Activated CD4-positive, alpha-beta T cell treated with anti-CD3 and anti-CD28 coated beads for 48 hours (primary cell): ENCODE results near the gene OR4C13.
"Not testable (repeated sequence)": the region's sequence is repeated elsewhere in the genome, so short reads cannot be mapped to it uniquely, and the experiment has no call there.

Experiments
- DNase-seq: peaks from one replicate; pipeline ENCODE4 v3.0.0-alpha.2; 2020

The OR4C13 gene

GRCh38 chr11:49952091-49952490 lies at the start of gene OR4C13:
TSS of gene OR4C13 (plus strand) at chr11:49952391. CDS start at chr11:49952423, 32 bp downstream.
- no peak for DNase-seq

DNA sequence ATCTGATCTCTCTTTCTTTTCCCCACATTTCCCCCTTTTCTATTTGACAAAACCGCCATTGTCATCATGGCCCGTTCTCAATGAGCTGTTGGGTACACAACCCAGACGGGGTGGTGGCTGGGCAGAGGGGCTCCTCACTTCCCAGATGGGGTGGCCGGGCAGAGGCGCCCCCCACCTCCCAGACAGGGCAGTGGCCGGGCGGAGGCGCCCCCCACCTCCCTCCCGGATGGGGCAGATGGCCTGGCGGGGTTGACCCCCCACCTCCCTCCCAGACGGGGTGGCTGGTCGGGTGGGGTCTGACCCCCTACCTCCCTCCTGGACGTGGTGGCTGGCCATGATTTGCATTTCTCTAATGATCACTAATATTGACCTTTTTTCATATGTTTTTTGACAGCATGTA lies 40.7 kb upstream of the OR4C13 start:
- not testable (repeated sequence) for DNase-seq

DNA sequence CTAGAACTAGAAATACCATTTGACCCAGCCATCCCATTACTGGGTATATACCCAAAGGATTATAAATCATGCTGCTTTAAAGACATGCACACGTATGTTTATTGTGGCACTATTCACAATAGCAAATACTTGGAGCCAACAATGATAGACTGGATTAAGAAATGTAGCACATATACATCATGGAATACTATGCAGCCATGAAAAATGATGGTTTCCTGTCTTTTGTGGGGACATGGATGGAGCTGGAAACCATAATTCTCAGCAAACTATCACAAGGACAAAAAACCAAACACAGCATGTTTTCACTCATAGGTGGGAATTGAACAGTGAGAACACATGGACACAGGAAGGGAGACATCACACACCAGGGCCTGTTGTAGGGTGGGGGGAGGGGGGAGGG lies 3.5 kb upstream of the OR4C13 start:
- DNase-seq, result not testable (repeated sequence)

- DNase-seq, result not testable (repeated sequence)
These were observed 21.2 kb downstream of the OR4C13 start for GRCh38 chr11:49973439-49973838.

- DNase-seq, result not testable (repeated sequence)
These were observed 30.2 kb downstream of the OR4C13 start, which contains the start of gene OR4C12 for GRCh38 chr11:49982435-49982834. TSS of gene OR4C12 (minus strand) at chr11:49982535. CDS start at chr11:49982501, 34 bp downstream.

DNA sequence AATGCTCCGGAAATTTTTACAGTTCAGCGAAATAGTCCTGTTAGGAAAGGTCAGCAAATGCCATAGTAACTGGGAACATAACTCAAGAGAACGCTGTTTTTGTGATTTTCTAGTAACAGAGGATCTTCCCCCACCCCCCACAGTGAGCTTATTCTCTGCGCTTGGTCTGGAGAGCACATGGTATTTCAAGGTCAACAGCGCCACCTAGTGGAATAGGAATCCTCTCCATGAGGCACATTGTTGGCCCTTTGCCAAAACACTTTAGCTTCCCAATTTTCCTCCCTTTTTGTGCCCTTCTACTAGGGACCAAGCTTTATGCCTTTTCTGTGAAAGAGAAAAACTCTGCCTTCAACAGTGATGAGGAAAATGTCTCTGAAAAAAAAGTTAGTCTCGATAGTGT lies 43.4 kb downstream of the OR4C13 start:
- DNase-seq, result peak; percentile 56
